Measurements from ENCODE around the gene CADPS.

- TF ChIP-seq CTCF (IDR thresholded peaks at IDR 0.05; ENCODE audit: poor library complexity), result no peak
- no peak for TF ChIP-seq EZH2 (IDR thresholded peaks at IDR 0.05; ENCODE audit: borderline replicate concordance)
- no peak for TF ChIP-seq EZH2phosphoT487 (IDR thresholded peaks at IDR 0.05; ENCODE audit: low read depth, severe bottlenecking, unreplicated experiment)
These were observed 118.2 kb downstream of the CADPS start for GRCh38 chr3:62757045-62757444.

Measured in hepatocyte (in vitro differentiated cells).